ENCODE data around the gene F2RL1.
"Not testable (repeated sequence)": the region's sequence is repeated elsewhere in the genome, so short reads cannot be mapped to it uniquely, and the experiment has no call there.

Gene F2RL1

GRCh38 chr5:76818844-76819831 lies at the start of gene F2RL1:
F2RL1 (plus strand) TSS chr5:76819030; CDS start chr5:76819183, 153 bp downstream.
- DNase-seq (ENCODE audit: low read depth) = peak; percentile 37

- not testable (repeated sequence) for DNase-seq (ENCODE audit: low read depth)
Measured at GRCh38 chr5:76771041-76771440, 47.8 kb upstream of the F2RL1 start.

- DNase-seq (ENCODE audit: low read depth) = no peak
Measured at GRCh38 chr5:76771705-76772405, 47.0 kb upstream of the F2RL1 start.

GRCh38 chr5:76775921-76776320 lies 42.9 kb upstream of the F2RL1 start:
- no peak for DNase-seq (ENCODE audit: low read depth)

- DNase-seq (ENCODE audit: low read depth) = no peak
Measured at GRCh38 chr5:76776391-76776790, 42.4 kb upstream of the F2RL1 start.

GRCh38 chr5:76780616-76781015 lies 38.2 kb upstream of the F2RL1 start:
- DNase-seq (ENCODE audit: low read depth) = not testable (repeated sequence)

- DNase-seq (ENCODE audit: low read depth) = no peak
Measured at GRCh38 chr5:76781775-76782174, 37.1 kb upstream of the F2RL1 start.

- no peak for DNase-seq (ENCODE audit: low read depth)
Measured at GRCh38 chr5:76782444-76782843, 36.4 kb upstream of the F2RL1 start.

- DNase-seq (ENCODE audit: low read depth) = no peak
Measured at GRCh38 chr5:76787237-76787636, 31.6 kb upstream of the F2RL1 start.

GRCh38 chr5:76788362-76788761 lies 30.5 kb upstream of the F2RL1 start:
- DNase-seq (ENCODE audit: low read depth) = no peak

GRCh38 chr5:76789275-76789674 lies 29.6 kb upstream of the F2RL1 start:
- not testable (repeated sequence) for DNase-seq (ENCODE audit: low read depth)

GRCh38 chr5:76789991-76790581 lies 28.7 kb upstream of the F2RL1 start:
- DNase-seq (ENCODE audit: low read depth) = no peak

- DNase-seq (ENCODE audit: low read depth) = no peak
Measured at GRCh38 chr5:76790632-76791290, 28.1 kb upstream of the F2RL1 start.

GRCh38 chr5:76791461-76791860 lies 27.4 kb upstream of the F2RL1 start:
- DNase-seq (ENCODE audit: low read depth) = no peak

GRCh38 chr5:76794871-76795270 lies 24.0 kb upstream of the F2RL1 start:
- no peak for DNase-seq (ENCODE audit: low read depth)

GRCh38 chr5:76799588-76799987 lies 19.2 kb upstream of the F2RL1 start:
- DNase-seq (ENCODE audit: low read depth) = no peak

GRCh38 chr5:76800579-76800978 lies 18.3 kb upstream of the F2RL1 start:
- no peak for DNase-seq (ENCODE audit: low read depth)

GRCh38 chr5:76801159-76801802 lies 17.5 kb upstream of the F2RL1 start:
- DNase-seq (ENCODE audit: low read depth) = no peak

- DNase-seq (ENCODE audit: low read depth) = no peak
Measured at GRCh38 chr5:76801803-76802195, 17.0 kb upstream of the F2RL1 start.

- DNase-seq (ENCODE audit: low read depth) = no peak
Measured at GRCh38 chr5:76804266-76804665, 14.6 kb upstream of the F2RL1 start.

GRCh38 chr5:76805821-76806505 lies 12.9 kb upstream of the F2RL1 start:
- DNase-seq (ENCODE audit: low read depth) = no peak

Measured in T-helper 22 cell (primary cell).